Left renal pelvis (tissue), 4 donors: Measurements from ENCODE around the gene RPL27. TPM values are rescaled to one million over a fixed set of nuclear protein-coding genes. Genes with fewer than 3 reads are reported as not detected.

Experiments
- DNase-seq, 4 donors: peaks; one replicate each; pipeline ENCODE4 v3.0.0-alpha.2; 2013; ENCODE audit warnings: low read depth in 4 of 4, low spot score in 3 of 4
- polyA plus RNA-seq, 4 donors: library from polyadenylated mRNA; unstranded; fragments of 120-200 nt; gene quantifications; one replicate each; pipeline ENCODE4 v1.2.1, GENCODE V29; 2013; ENCODE audit not compliant: insufficient read length in 4 of 4

The RPL27 gene
- polyA plus RNA-seq, 4 donors = 1,424 to 1,561 (median 1,476) TPM

- DNase-seq = no peak
Observed at GRCh38 chr17:43043307-43043706, 45.1 kb downstream of the RPL27 start.

- DNase-seq = no peak
Observed at GRCh38 chr17:43044024-43044423, 45.8 kb downstream of the RPL27 start.

GRCh38 chr17:43051969-43052368 is 53.8 kb downstream of the RPL27 start:
- DNase-seq = no peak

Other genes with a start within 250 kb of the RPL27 start
- 100 to 1,000 TPM in 2 of 4 donors, 10 to 100 TPM in 2; 92.1 to 140 (median 100) TPM for gene RAMP2, start 237.2 kb upstream of the RPL27 start, polyA plus RNA-seq
- 10 to 100 TPM; 56.7 to 93.6 (median 83.4) TPM for gene VPS25, start 225.0 kb upstream of the RPL27 start, polyA plus RNA-seq
- 10 to 100 TPM in 3 of 4 donors, 1 to 10 TPM in 1; 3.5 to 14.8 (median 12.5) TPM for gene WNK4, start 217.8 kb upstream of the RPL27 start, polyA plus RNA-seq
- gene COA3, start 199.7 kb upstream of the RPL27 start, polyA plus RNA-seq = 100 to 1,000 TPM in 3 of 4 donors, 10 to 100 TPM in 1; 59.1 to 167 (median 159) TPM
- 1 to 10 TPM; 1.4 to 3.6 (median 2.3) TPM for gene CNTD1, start 199.6 kb upstream of the RPL27 start, polyA plus RNA-seq
- 10 to 100 TPM; 51.1 to 84.0 (median 68.3) TPM for gene BECN1, start 174.1 kb upstream of the RPL27 start, polyA plus RNA-seq
- 100 to 1,000 TPM in 2 of 4 donors, 10 to 100 TPM in 2; 72.1 to 114 (median 103) TPM for gene PSME3, start 165.0 kb upstream of the RPL27 start, polyA plus RNA-seq
- gene AOC2, start 153.8 kb upstream of the RPL27 start, polyA plus RNA-seq = 1 to 10 TPM in 3 of 4 donors, under 1 TPM in 1; 0.79 to 1.9 (median 1.5) TPM
- gene AOC3, start 147.2 kb upstream of the RPL27 start, polyA plus RNA-seq = 10 to 100 TPM in 1 of 4 donors, 1 to 10 TPM in 3; 4.4 to 13.8 (median 6.6) TPM
- gene G6PC1, start 97.6 kb upstream of the RPL27 start, polyA plus RNA-seq = 1 to 10 TPM in 3 of 4 donors, under 1 TPM in 1; 0.52 to 6.1 (median 4.0) TPM
- gene AARSD1, start 34.0 kb upstream of the RPL27 start, polyA plus RNA-seq = 10 to 100 TPM; 47.7 to 85.9 (median 54.9) TPM
- 1 to 10 TPM in 3 of 4 donors, under 1 TPM in 1; 1.00 to 3.0 (median 1.9) TPM for gene PTGES3L, start 18.3 kb upstream of the RPL27 start, polyA plus RNA-seq
- gene RUNDC1, start 17.9 kb upstream of the RPL27 start, polyA plus RNA-seq = 10 to 100 TPM in 3 of 4 donors, 1 to 10 TPM in 1; 8.3 to 17.6 (median 15.9) TPM
- 10 to 100 TPM in 3 of 4 donors, 1 to 10 TPM in 1; 9.1 to 12.9 (median 11.1) TPM for gene IFI35, start 8.4 kb downstream of the RPL27 start, polyA plus RNA-seq
- gene VAT1, start 24.0 kb downstream of the RPL27 start, polyA plus RNA-seq = 100 to 1,000 TPM; 107 to 136 (median 121) TPM
- gene RND2, start 26.8 kb downstream of the RPL27 start, polyA plus RNA-seq = 1 to 10 TPM; 2.2 to 3.7 (median 3.2) TPM
- 10 to 100 TPM; 11.0 to 17.2 (median 15.4) TPM for gene BRCA1, start 126.9 kb downstream of the RPL27 start, polyA plus RNA-seq
- gene NBR1, start 172.8 kb downstream of the RPL27 start, polyA plus RNA-seq = 100 to 1,000 TPM; 111 to 160 (median 120) TPM
- 10 to 100 TPM in 2 of 4 donors, 1 to 10 TPM in 2; 8.9 to 20.4 (median 13.9) TPM for gene TMEM106A, start 213.5 kb downstream of the RPL27 start, polyA plus RNA-seq
- gene CCDC200, start 230.2 kb downstream of the RPL27 start, polyA plus RNA-seq = 10 to 100 TPM in 2 of 4 donors, 1 to 10 TPM in 2; 4.9 to 22.7 (median 11.0) TPM
- gene RNU2-1, start 235.6 kb downstream of the RPL27 start, polyA plus RNA-seq = 1 to 10 TPM in 2 of 4 donors, not detected in 2; 1.2 to 1.9 TPM